ENCODE data around the gene TENT5C.

GRCh38 chr1:117653195-117653594 lies 47.3 kb downstream of the TENT5C start:
- no peak for TF ChIP-seq POLR2A (IDR thresholded peaks at IDR 0.05)
- no peak for TF ChIP-seq CTCF (IDR thresholded peaks at IDR 0.05)
